NCI-H510A (cell line): ENCODE results near the gene PGLYRP2.

Experiments used
- DNase-seq: peaks from one replicate; lab custom pipeline; 2025; lab: John Stamatoyannopoulos, UW

Gene PGLYRP2

DNA sequence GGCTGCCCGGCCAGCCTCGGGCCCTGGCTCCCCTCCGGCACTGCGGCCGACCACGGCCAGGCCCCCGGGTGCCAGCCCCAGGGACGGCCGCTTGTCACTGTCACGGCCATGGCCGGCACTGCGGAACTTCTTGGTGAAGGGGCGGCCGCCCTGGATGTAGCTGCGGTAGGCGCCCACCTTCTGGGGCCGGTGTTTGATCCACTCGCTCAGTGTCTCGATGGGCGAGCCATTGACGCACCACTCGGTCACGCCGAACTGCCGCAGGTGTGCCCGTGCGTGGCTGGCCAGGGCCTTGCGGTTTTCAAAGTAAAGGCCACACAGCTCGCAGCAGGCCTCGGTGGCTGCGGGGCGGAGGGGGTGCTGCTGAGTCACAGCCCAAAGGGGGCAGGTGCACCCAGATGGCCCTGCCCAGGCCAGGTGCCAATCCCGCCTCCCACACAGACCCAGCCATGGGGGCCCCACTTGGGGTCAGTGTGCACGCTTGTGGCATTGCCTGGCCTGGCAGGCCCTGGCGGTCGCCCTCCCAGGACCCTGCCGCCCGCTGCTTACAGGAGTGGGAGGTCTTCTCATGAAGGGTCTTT, 54.5 kb downstream of the PGLYRP2 start:
- no peak for DNase-seq

DNA sequence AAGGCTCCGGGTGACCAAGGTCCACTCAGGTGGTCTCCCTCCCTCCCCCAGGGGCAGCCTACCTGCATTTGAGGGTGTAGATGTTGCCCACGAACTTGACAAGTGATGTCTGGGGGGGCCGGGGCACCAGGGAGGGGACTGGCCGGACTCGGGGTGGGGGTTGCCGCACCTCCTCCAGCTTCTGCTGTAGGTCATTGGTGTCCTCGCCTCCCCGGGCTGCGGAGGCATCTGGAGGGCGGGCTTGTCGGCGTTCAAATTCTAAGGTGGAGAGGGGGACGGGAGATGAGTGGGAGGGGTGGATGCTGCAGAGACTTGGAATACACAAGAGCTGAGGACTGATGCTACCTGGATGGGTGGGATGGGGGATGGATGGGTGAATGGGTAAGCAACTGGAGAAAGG, 55.2 kb downstream of the PGLYRP2 start:
- no peak for DNase-seq

DNA sequence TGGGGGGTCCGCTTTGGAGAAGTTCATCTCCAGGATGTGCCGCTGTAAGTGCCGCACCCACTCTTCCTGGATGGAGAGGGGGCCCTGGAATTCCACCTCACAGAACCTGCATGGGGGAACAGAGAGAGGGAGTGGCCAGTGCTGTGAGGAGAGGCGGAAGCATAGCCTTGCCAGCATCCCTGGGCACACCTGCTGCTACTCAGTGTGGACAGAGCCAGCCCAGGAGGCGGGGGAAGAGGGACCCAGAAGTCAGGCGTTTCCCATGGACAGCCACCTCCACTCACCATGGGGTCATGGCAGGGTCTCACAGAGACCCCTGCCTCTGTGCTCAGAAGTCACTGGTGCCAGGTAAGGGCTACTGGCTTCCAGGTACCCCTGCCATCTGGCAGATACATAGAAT, 56.2 kb downstream of the PGLYRP2 start:
- DNase-seq, result no peak

DNA sequence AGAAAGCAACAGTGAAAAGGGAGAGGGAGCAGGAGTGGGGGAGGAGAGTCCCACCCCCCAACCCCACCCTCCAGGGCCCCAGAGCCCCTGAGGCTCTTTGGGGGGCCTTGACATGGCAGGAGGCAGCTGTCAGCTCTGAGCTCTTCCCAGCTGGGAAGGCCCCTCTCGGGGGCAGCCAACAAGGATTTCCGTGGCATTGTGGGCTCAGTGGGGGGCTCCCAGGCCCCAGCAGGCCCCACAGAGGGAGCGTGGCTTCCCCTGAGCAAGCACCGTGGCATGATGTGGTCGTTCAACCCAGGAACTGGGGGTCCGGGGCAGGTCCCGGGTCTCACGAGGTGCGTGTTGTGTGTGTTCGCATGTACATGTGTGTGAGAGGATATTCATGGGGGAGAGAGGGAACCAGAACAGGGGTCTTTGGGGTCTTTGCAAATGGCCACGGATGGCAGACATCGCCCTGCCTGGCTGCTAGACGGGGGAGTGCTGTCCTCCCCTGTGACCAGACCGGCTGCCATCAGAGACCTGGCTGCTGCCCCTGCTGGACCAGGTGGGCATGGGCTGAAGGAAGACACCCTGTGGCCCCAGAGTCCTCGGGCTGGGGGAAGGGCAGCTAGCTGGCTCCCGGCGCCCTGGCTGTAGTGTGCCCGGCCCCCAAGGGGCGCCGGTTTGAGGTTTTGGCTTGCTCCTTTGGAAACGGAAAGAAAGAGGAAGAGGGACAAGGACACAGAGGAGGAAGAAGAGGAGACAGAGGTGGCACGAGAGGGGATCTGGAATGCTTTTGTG, 56.8 kb downstream of the PGLYRP2 start:
- no peak for DNase-seq

DNA sequence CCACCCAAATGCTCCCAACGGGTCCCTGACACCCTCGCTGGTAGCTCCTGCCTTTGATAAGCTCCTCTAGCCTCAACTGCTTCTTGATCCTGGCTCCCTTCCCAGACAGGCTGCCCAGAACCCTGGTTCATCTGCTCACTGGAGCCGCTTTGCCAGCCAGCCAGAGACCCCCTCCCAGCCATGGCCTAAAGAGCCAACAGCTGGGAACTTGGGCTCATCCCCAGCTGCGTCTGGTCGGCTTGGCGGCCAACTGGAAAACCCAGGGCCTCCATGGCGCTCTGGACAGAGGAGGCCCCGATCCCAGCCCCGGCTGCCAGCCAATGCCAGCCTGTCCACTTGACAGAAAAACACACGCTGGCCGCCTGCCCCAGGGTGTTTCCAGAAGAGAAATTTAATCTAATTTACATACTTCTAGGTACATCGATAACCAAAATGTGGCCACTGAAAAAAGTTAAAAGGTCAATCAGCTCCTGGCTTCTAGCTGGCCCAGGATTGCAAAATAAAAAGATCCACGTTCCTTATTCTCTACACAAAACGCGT, 57.5 kb downstream of the PGLYRP2 start:
- no peak for DNase-seq

DNA sequence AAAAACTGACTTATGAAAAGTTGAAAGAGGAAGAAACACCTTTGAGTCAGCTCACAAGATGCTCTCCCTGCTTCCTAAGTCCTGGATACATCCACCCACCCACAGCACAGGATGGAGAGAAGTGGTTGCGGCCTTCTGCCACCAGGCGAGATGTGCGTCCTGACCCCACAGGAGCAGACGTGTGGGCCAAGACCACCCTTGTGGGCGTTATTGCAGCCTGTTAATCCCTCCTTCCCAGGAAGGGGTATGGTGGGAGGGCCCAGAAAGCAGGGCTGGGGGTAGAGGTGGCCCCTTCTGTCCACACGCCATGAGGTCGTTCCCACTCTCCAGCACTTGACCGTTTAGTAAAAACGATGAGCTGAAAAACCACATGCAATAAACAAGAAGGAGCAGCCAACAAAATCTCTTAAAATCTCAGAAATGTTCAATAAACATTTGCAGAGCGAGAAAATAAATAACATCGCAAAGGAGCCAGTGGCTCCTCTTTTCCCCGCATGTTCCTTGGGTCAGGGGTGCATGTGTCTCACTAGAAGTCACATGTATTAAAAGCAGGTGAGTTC, 58.1 kb downstream of the PGLYRP2 start:
- DNase-seq, result no peak

DNA sequence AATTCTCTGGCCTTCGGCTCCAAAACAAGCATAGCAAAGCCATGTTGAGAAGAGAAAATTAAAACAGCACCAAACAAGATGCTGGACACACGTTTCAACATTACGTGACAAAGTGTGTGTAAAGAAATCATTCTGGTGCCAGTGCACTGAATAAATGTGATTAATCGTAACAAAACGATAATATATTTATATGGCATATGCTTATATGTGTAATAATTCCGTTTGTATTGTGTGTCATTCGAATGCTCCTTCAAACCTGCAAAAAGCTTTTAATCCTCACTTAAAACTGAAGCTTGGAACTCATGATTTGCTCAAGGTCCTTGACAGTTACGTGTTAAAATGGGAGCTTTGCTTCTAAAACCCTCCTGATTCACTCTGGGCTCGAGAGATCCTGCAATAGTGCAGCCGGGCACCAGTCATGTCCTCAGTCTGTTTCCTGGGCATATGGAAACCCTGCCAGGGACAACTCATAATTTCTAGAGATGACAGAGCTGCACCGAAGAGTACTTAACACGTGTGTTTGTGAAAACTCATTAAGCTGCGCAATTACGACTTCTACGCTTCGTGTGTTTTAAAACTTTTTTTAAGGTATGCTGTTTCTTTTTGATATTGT, 59.8 kb downstream of the PGLYRP2 start:
- no peak for DNase-seq
